Uterus (tissue), 4 donors: ENCODE data around the gene RPL31. TPM values are rescaled to one million over a fixed set of nuclear protein-coding genes. Genes with fewer than 3 reads are reported as not detected.

Experiments used
- DNase-seq, 2 donors: peaks; one replicate each; pipeline ENCODE4 v3.0.0-alpha.2; 2019 to 2020
- H3K27ac ChIP-seq, 2 donors: fragments of 200-600 bp; sonication (generic); 1 replicate in 1 of 2; 2 replicates in 1 of 2; pipeline ENCODE4 v1.5.1; 2016 to 2018
- H3K27me3 ChIP-seq, 2 donors: fragments of 200-600 bp; sonication (generic); one replicate each; pipeline ENCODE4 v1.5.1; 2018 to 2019; ENCODE audit warnings: control low read depth in 1 of 2
- H3K36me3 ChIP-seq, 2 donors: fragments of 200-600 bp; sonication (generic); one replicate each; pipeline ENCODE4 v1.5.1; 2019; ENCODE audit warnings: control low read depth in 1 of 2
- H3K4me1 ChIP-seq, 2 donors: fragments of 200-600 bp; sonication (generic); one replicate each; pipeline ENCODE4 v1.5.1; 2018 to 2019; ENCODE audit warnings: control low read depth in 1 of 2
- H3K4me3 ChIP-seq, 2 donors: fragments of 200-600 bp; sonication (generic); 1 replicate in 1 of 2; 2 replicates in 1 of 2; pipeline ENCODE4 v1.5.1; 2018 to 2019; ENCODE audit warnings: mild to moderate bottlenecking in 1 of 2
- H3K9me3 ChIP-seq, 2 donors: fragments of 200-600 bp; sonication (generic); one replicate each; pipeline ENCODE4 v1.5.1; 2019; ENCODE audit warnings: control low read depth in 1 of 2
- POLR2A ChIP-seq, 2 donors: fragments of 450-650 bp; IDR thresholded peaks; one replicate each; pipeline ENCODE4 v1.6.1; 2016; ENCODE audit warnings: antibody characterized with exemption in 2 of 2, mild to moderate bottlenecking in 1 of 2, moderate library complexity in 1 of 2
- intact Hi-C: fragments of 100-400 bp; cut with DNase I; formaldehyde crosslinking; loops from one replicate; pipeline ENCODE4 v1.15.1; 2023; ENCODE audit warnings: low total_unique reads
- total RNA-seq, 4 donors: library from RNA; depleted of rRNA in 3 of 4; stranded (reverse); fragments of >200 nt in 3 of 4; gene quantifications; one replicate each; pipeline versions ENCODE4 v1.1.0 to v1.2.4, GENCODE V29; 2014 to 2023
- TF ChIP-seq, protein P1 (sequence below), 4 experiments: fragments of 200-600 bp in 2 of 4; fragments of 450-650 bp in 2 of 4; sonication (generic) in 2 of 4; IDR thresholded peaks; one replicate each; pipeline ENCODE4 v1.5.1; 2016 to 2019; ENCODE audit warnings: antibody characterized with exemption in 4 of 4, mild to moderate bottlenecking in 2 of 4, moderate library complexity in 1 of 4
- donor health status: DM: yes; HTN: yes; CAD: no.

Gene RPL31
- total RNA-seq, 4 donors from 2014 or later = 918 to 2,301 (median 1,306) TPM

DNA sequence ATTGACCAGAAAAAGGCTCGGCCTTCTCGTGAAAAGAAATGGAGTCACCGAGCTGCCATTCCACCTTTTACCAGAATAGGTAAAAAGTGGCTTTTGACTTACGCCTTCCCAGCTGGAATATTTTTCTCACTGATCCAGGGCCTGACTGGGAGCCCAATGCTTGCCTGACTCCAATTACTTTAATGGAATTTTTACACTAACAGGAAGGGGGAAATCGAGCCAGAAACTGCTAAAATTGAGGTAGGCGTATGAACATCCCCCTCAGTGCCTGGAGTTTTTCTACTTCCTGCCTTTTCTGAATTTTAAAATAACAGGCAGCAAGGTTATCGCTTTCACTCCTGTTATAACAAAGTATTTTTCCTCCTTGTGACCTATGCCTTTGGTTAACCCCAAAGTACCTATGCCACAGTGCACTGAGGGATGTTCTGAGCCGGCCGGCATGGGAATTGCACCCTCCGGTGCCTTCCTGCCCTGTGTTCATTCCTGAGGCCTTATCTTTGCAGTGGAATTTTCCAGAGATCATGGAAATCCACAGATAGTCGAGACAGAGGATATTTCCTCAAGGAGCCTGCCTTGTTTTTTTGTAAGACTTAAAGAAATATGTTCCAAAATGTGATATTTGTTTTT, 18.3 kb upstream of the RPL31 start:
- no peaks in the 10 kb centered on the region for H3K27me3 ChIP-seq
- no peak for DNase-seq
- no peaks in the 10 kb centered on the region for H3K36me3 ChIP-seq
- H3K27ac ChIP-seq = peak overlapping the region; percentile 59 to 64
- no peak overlapping the region for H3K4me3 ChIP-seq
- intact Hi-C loops = loop anchor here (2.0 to 10.0 kb wide), 2 partner anchors 279 to 373 kb away; no protein-coding TSS in a partner anchor
- H3K4me1 ChIP-seq = no peaks in the 10 kb centered on the region
- no peaks in the 10 kb centered on the region for H3K9me3 ChIP-seq
- TF ChIP-seq POLR2A (IDR thresholded peaks at IDR 0.05) = no peak
- TF ChIP-seq, protein P1, sequence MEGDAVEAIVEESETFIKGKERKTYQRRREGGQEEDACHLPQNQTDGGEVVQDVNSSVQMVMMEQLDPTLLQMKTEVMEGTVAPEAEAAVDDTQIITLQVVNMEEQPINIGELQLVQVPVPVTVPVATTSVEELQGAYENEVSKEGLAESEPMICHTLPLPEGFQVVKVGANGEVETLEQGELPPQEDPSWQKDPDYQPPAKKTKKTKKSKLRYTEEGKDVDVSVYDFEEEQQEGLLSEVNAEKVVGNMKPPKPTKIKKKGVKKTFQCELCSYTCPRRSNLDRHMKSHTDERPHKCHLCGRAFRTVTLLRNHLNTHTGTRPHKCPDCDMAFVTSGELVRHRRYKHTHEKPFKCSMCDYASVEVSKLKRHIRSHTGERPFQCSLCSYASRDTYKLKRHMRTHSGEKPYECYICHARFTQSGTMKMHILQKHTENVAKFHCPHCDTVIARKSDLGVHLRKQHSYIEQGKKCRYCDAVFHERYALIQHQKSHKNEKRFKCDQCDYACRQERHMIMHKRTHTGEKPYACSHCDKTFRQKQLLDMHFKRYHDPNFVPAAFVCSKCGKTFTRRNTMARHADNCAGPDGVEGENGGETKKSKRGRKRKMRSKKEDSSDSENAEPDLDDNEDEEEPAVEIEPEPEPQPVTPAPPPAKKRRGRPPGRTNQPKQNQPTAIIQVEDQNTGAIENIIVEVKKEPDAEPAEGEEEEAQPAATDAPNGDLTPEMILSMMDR (IDR thresholded peaks at IDR 0.05) = no peak

- H3K4me3 ChIP-seq = no peak overlapping the region
- TF ChIP-seq, protein P1 (IDR thresholded peaks at IDR 0.05) = peak; percentile 90 to 95 (median 92)
- no peak for TF ChIP-seq POLR2A (IDR thresholded peaks at IDR 0.05)
- intact Hi-C loops = loop anchor here (10.0 kb wide), 1 partner anchor 280 kb away; no protein-coding TSS in a partner anchor
- no peaks in the 10 kb centered on the region for H3K27me3 ChIP-seq
- H3K27ac ChIP-seq = peak overlapping the region in 1 of 2 donors; percentile 64
- H3K9me3 ChIP-seq = no peaks in the 10 kb centered on the region
- no peaks in the 10 kb centered on the region for H3K36me3 ChIP-seq
- H3K4me1 ChIP-seq = no peaks in the 10 kb centered on the region
- DNase-seq = peak; percentile 76 to 83
Measured at GRCh38 chr2:100984892-100985307, 17.2 kb upstream of the RPL31 start.

DNA sequence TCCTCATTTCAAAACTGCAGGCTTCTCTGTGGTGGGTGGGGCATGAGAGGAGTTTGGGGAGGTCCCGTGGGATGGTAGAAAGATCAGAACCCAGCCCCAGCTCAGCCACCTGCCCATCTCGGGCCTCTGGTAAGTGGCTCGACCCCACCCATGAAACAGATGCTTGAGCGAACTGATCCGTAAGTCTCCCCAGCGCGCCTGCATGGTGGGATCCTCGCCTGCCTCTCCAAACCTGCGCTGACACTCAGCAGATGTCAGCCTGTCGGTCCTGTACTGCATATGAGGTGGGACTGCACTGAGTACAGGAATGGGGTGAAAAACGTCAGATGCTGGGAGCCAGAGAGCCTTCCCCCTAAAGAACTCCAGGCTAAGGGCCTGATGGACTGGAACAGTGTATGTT, 15.9 kb upstream of the RPL31 start:
- H3K36me3 ChIP-seq = no peaks in the 10 kb centered on the region
- H3K4me1 ChIP-seq = no peaks in the 10 kb centered on the region
- H3K27ac ChIP-seq = no peak overlapping the region
- H3K27me3 ChIP-seq = no peaks in the 10 kb centered on the region
- no peak for DNase-seq
- H3K9me3 ChIP-seq = no peaks in the 10 kb centered on the region
- TF ChIP-seq, protein P1 (IDR thresholded peaks at IDR 0.05) = no peak
- no peak for TF ChIP-seq POLR2A (IDR thresholded peaks at IDR 0.05)
- H3K4me3 ChIP-seq = no peak overlapping the region
- intact Hi-C loops = loop anchor here (10.0 kb wide), 1 partner anchor 281 kb away; no protein-coding TSS in a partner anchor

GRCh38 chr2:100987536-100987935, 14.6 kb upstream of the RPL31 start:
- H3K4me3 ChIP-seq = no peak overlapping the region
- H3K27ac ChIP-seq = no peak overlapping the region
- intact Hi-C loops = loop anchor here (10.0 kb wide), 1 partner anchor 283 kb away; no protein-coding TSS in a partner anchor
- no peaks in the 10 kb centered on the region for H3K9me3 ChIP-seq
- no peak for DNase-seq
- no peaks in the 10 kb centered on the region for H3K27me3 ChIP-seq
- no peaks in the 10 kb centered on the region for H3K4me1 ChIP-seq
- TF ChIP-seq, protein P1 (IDR thresholded peaks at IDR 0.05) = no peak
- no peak for TF ChIP-seq POLR2A (IDR thresholded peaks at IDR 0.05)
- H3K36me3 ChIP-seq = no peaks in the 10 kb centered on the region

DNA sequence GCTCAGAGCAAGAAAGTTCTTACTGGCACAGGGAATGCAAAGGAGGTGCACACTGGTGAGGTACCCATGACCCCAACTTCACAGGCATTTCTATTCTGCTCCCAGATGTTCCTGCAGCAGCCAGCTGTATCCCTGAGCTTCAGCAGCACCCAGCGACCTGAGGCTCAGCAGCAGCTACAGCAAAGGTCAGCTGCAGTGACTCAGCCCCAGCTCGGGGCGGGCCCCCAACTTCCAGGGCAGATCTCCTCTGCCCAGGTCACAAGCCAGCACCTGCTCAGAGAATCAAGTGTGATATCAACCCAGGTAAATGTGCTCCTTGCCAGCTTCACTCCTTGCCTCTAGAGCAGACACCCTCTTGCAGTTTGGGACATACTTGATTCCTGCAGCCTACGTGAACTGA, 14.1 kb upstream of the RPL31 start:
- intact Hi-C loops = loop anchor here (10.0 kb wide), 1 partner anchor 283 kb away; no protein-coding TSS in a partner anchor

More for the DNA sequence above, 14.1 kb upstream of the RPL31 start:
- Histone ChIP-seq H3K4me1 (no peaks in the 10 kb centered on the region), H3K27ac (no peak overlapping the region), H3K36me3 (no peaks in the 10 kb centered on the region), H3K9me3 (no peaks in the 10 kb centered on the region), H3K4me3 (no peak overlapping the region), H3K27me3 (no peaks in the 10 kb centered on the region)
- DNase-seq = no peak
- TF ChIP-seq, protein P1 (IDR thresholded peaks at IDR 0.05) = no peak
- TF ChIP-seq POLR2A (IDR thresholded peaks at IDR 0.05) = no peak
